ENCODE measurements around the gene RBM4. TPM values are rescaled to one million over a fixed set of nuclear protein-coding genes. Genes with fewer than 3 reads are reported as not detected.
"Not testable (repeated sequence)": the region's sequence is repeated elsewhere in the genome, so short reads cannot be mapped to it uniquely, and the experiment has no call there.

RBM4 gene
- total RNA-seq: 100 to 1,000 TPM in 5 of 7 donors, 10 to 100 TPM in 2; 64.0 to 142 (median 121) TPM
- 100 to 1,000 TPM; 117 to 177 TPM for polyA plus RNA-seq
- long read RNA-seq, donor 1, transcript RBM4-206 (2 exons, 1,548 nt): minor isoform, 28 of 370 reads
- long read RNA-seq, donor 1, transcript RBM4-203 (3 exons, 921 nt): minor isoform, 15 of 370 reads
- long read RNA-seq, donor 1, transcript RBM4-204 (4 exons, 1,763 nt): minor isoform, 41 of 370 reads
- long read RNA-seq, donor 1, transcript RBM4-201 (4 exons, 1,694 nt): major isoform, 246 of 370 reads
- long read RNA-seq, donor 1, partial matches to known transcripts: 0 of 370 reads
- long read RNA-seq, donor 1, other reads (novel, unspliced or antisense): 11 of 370 reads
- long read RNA-seq, donor 2, transcript RBM4-204 (4 exons, 1,763 nt): minor isoform, 6 of 102 reads
- long read RNA-seq, donor 2, transcript RBM4-201 (4 exons, 1,694 nt): major isoform, 33 of 102 reads
- long read RNA-seq, donor 2, transcript RBM4-206 (2 exons, 1,548 nt): minor isoform, 5 of 102 reads
- long read RNA-seq, donor 2, transcript RBM4-203 (3 exons, 921 nt): minor isoform, 31 of 102 reads
- long read RNA-seq, donor 2, partial matches to known transcripts: 12 of 102 reads
- long read RNA-seq, donor 2, other reads (novel, unspliced or antisense): 9 of 102 reads
- long read RNA-seq, donor 3, transcript RBM4-202 (3 exons, 3,029 nt): minor isoform, 10 of 112 reads
- long read RNA-seq, donor 3, transcript RBM4-204 (4 exons, 1,763 nt): minor isoform, 14 of 112 reads
- long read RNA-seq, donor 3, transcript RBM4-201 (4 exons, 1,694 nt): major isoform, 49 of 112 reads
- long read RNA-seq, donor 3, transcript RBM4-203 (3 exons, 921 nt): minor isoform, 15 of 112 reads
- long read RNA-seq, donor 3, partial matches to known transcripts: 6 of 112 reads
- long read RNA-seq, donor 3, other reads (novel, unspliced or antisense): 12 of 112 reads

- H3K9me3 ChIP-seq: no peaks in the 10 kb centered on the region
- no peaks in the 10 kb centered on the region for H3K27me3 ChIP-seq
- intact Hi-C loops (cut with DNase I): no loop called here
- no peaks in the 10 kb centered on the region for H3K36me3 ChIP-seq
- WGBS, 3 donors: 0 to 1% (median 0%) methylated on average over 63 of the region's 63 CpGs
- peak within 1 kb of the TSS; percentile 72 to 80 for H3K27ac ChIP-seq
- peak within 1 kb of the TSS; percentile 87 for H3K4me3 ChIP-seq
- TF ChIP-seq POLR2A (IDR thresholded peaks at IDR 0.05): peak; percentile 95
- TF ChIP-seq EP300 (IDR thresholded peaks at IDR 0.05): peak; percentile 10
- peak in 2 of 3 donors; percentile 20 to 23 for TF ChIP-seq CTCF (IDR thresholded peaks at IDR 0.05)
- DNase-seq: peak; percentile 95 to 99 (median 96)
- H3K4me1 ChIP-seq (ENCODE audit: insufficient read depth): peaks cover 10% of the 10 kb centered on the region
Observed at GRCh38 chr11:66638177-66639065, at the start of gene RBM4. TSS of gene RBM4 (plus strand) at chr11:66638703. CDS start at chr11:66639712, 1,009 bp downstream.

- H3K36me3 ChIP-seq; DNase-seq; H3K9me3 ChIP-seq; intact Hi-C loops (cut with DNase I); H3K4me1 ChIP-seq (ENCODE audit: insufficient read depth); H3K4me3 ChIP-seq; H3K27ac ChIP-seq; H3K27me3 ChIP-seq: not testable (repeated sequence)
- 71 to 78% (median 78%) methylated on average over 2 of the region's 2 CpGs for WGBS, 3 donors
Observed at GRCh38 chr11:66589315-66589714, 49.2 kb upstream of the RBM4 start.

- no peak overlapping the region for H3K4me3 ChIP-seq
- intact Hi-C loops (cut with DNase I): loop anchor here in 1 of 4 donors (10.0 kb wide), 1 partner anchor 85 kb away; the partner anchor contains the start of gene RBM4B
- H3K36me3 ChIP-seq: no peaks in the 10 kb centered on the region
- DNase-seq: no peak
- peaks cover 12% of the 10 kb centered on the region for H3K4me1 ChIP-seq (ENCODE audit: insufficient read depth)
- no peaks in the 10 kb centered on the region for H3K9me3 ChIP-seq
- no peak for TF ChIP-seq POLR2A (IDR thresholded peaks at IDR 0.05)
- no peak for TF ChIP-seq EP300 (IDR thresholded peaks at IDR 0.05)
- no peak for TF ChIP-seq CTCF (IDR thresholded peaks at IDR 0.05)
- H3K27me3 ChIP-seq: no peaks in the 10 kb centered on the region
- no peak overlapping the region for H3K27ac ChIP-seq
- 94 to 96% (median 94%) methylated on average over 7 of the region's 7 CpGs for WGBS, 3 donors
Observed at GRCh38 chr11:66589996-66590675, 48.4 kb upstream of the RBM4 start.

GRCh38 chr11:66591175-66591574 lies 47.3 kb upstream of the RBM4 start:
- intact Hi-C loops (cut with DNase I): loop anchor here in 1 of 4 donors (10.0 kb wide), 1 partner anchor 84 kb away; the partner anchor contains the start of gene RBM4B
- no peak for TF ChIP-seq EP300 (IDR thresholded peaks at IDR 0.05)
- TF ChIP-seq CTCF (IDR thresholded peaks at IDR 0.05): no peak
- no peak for TF ChIP-seq POLR2A (IDR thresholded peaks at IDR 0.05)

More at GRCh38 chr11:66591175-66591574, 47.3 kb upstream of the RBM4 start:
- H3K9me3 ChIP-seq: no peaks in the 10 kb centered on the region
- H3K27ac ChIP-seq: no peak overlapping the region
- no peaks in the 10 kb centered on the region for H3K27me3 ChIP-seq
- no peak overlapping the region for H3K4me3 ChIP-seq
- peaks cover 14% of the 10 kb centered on the region for H3K4me1 ChIP-seq (ENCODE audit: insufficient read depth)
- WGBS, 3 donors: 82 to 100% (median 85%) methylated on average over 2 of the region's 2 CpGs
- DNase-seq: no peak
- H3K36me3 ChIP-seq: no peaks in the 10 kb centered on the region
